OCI-LY1 (cell line): Measurements from ENCODE around the gene ACSL4.
"Not testable (repeated sequence)": the region's sequence is repeated elsewhere in the genome, so short reads cannot be mapped to it uniquely, and the experiment has no call there.

ENCODE experiments used
- H2AFZ ChIP-seq: fragments of 200-600 bp; sonication (generic), shearing (Covaris generic); 2 replicates; pipeline ENCODE4 v1.6.0; 2014; ENCODE audit warnings: antibody characterized with exemption, mild to moderate bottlenecking, low read length
- H3F3A ChIP-seq: fragments of 200-600 bp; sonication (generic), shearing (Covaris generic); 2 replicates; pipeline ENCODE4 v1.6.0; 2014; ENCODE audit warnings: mild to moderate bottlenecking, antibody characterized with exemption, low read length, moderate library complexity; ENCODE audit not compliant: insufficient read depth
- H3K27ac ChIP-seq: fragments of 200-600 bp; sonication (generic); 2 replicates; pipeline ENCODE4 v1.5.1; 2014; ENCODE audit warnings: low read length, mixed run types, mild to moderate bottlenecking, low read depth; ENCODE audit not compliant: poor library complexity, severe bottlenecking
- H3K27me3 ChIP-seq: fragments of 200-600 bp; sonication (generic); 2 replicates; pipeline ENCODE4 v1.6.0; 2014; ENCODE audit warnings: antibody characterized with exemption, mild to moderate bottlenecking, low read length, moderate library complexity; ENCODE audit not compliant: insufficient read depth
- H3K36me3 ChIP-seq: fragments of 200-600 bp; sonication (generic); 2 replicates; pipeline ENCODE4 v1.6.1; 2014; ENCODE audit warnings: mild to moderate bottlenecking, antibody characterized with exemption, low read length, moderate library complexity, mixed read lengths; ENCODE audit not compliant: insufficient read depth
- H3K4me1 ChIP-seq: fragments of 200-600 bp; sonication (generic); 2 replicates; pipeline ENCODE4 v1.5.1; 2014; ENCODE audit warnings: mild to moderate bottlenecking, low read length, moderate library complexity; ENCODE audit not compliant: insufficient read depth, severe bottlenecking
- H3K4me2 ChIP-seq: fragments of 200-600 bp; sonication (generic), shearing (Covaris generic); 2 replicates; pipeline ENCODE4 v1.6.1; 2014; ENCODE audit warnings: low read length
- H3K4me3 ChIP-seq: fragments of 200-600 bp; sonication (generic); 2 replicates; pipeline ENCODE4 v1.5.1; 2014; ENCODE audit warnings: low read length, low read depth, mild to moderate bottlenecking, mixed read lengths; ENCODE audit not compliant: poor library complexity, severe bottlenecking
- H3K79me2 ChIP-seq: fragments of 200-600 bp; shearing (Covaris generic); 2 replicates; pipeline ENCODE4 v1.6.1; 2016; ENCODE audit warnings: mixed run types, low read length, mixed read lengths; ENCODE audit not compliant: insufficient read depth
- H3K9ac ChIP-seq: fragments of 200-600 bp; sonication (generic), shearing (Covaris generic); 2 replicates; pipeline ENCODE4 v1.6.1; 2014; ENCODE audit warnings: mild to moderate bottlenecking, low read length, mixed read lengths
- H3K9me2 ChIP-seq: fragments of 200-600 bp; sonication (generic), shearing (Covaris generic); 2 replicates; pipeline ENCODE4 v1.6.1; 2014; ENCODE audit warnings: low read depth, mild to moderate bottlenecking, low read length, mixed read lengths
- H3K9me3 ChIP-seq: fragments of 200-600 bp; shearing (Covaris generic); 2 replicates; pipeline ENCODE4 v1.6.1; 2014; ENCODE audit warnings: low read length, mixed read lengths
- H4K20me1 ChIP-seq: fragments of 200-600 bp; sonication (generic), shearing (Covaris generic); 2 replicates; pipeline ENCODE4 v1.6.0; 2016; ENCODE audit warnings: mild to moderate bottlenecking, low read length; ENCODE audit not compliant: insufficient read depth
- CTCF ChIP-seq: fragments of 200-600 bp; sonication (generic), shearing (Covaris generic); IDR thresholded peaks from 2 replicates; pipeline ENCODE4 v1.5.1; 2017; ENCODE audit warnings: mild to moderate bottlenecking, antibody characterized with exemption, low read length, moderate library complexity, mixed read lengths
- EZH2 ChIP-seq: fragments of 200-600 bp; sonication (generic), shearing (Covaris generic); IDR thresholded peaks from 2 replicates; pipeline ENCODE4 v1.8.0; 2017; ENCODE audit warnings: borderline replicate concordance, mixed run types, mild to moderate bottlenecking, antibody characterized with exemption, low read length, moderate library complexity, mixed read lengths

ACSL4 gene

DNA sequence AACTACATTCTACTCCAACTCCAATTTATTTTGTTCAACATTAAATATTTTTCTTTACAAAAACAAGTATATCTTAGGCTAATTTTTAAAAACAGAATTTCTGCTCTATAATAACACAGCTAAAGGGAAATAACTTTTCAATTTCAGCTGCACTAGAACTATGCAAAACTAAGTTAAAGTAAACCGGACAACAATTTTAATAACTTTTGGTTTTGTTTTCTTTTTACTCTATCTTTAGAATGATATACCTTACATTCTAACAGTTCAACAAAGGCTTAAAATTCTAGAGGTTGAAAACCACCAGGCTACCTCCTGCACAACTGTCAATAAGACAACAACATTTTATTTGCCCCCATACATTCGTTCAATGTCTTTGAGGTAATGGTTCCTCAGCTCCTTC lies 89.4 kb downstream of the ACSL4 start:
- Histone ChIP-seq H3K4me1 (no peaks in the 10 kb centered on the region), H4K20me1 (no peaks in the 10 kb centered on the region), H3K9me2 (no peaks in the 10 kb centered on the region), H3K36me3 (no peaks in the 10 kb centered on the region; the same call in 1 of the 2 replicates), H3F3A (no peaks in the 10 kb centered on the region), H3K79me2 (no peaks in the 10 kb centered on the region), H3K4me2 (no peak overlapping the region), H2AFZ (no peak overlapping the region), H3K4me3 (no peak overlapping the region), H3K9me3 (no peaks in the 10 kb centered on the region), H3K27me3 (no peaks in the 10 kb centered on the region), H3K9ac (no peak overlapping the region), H3K27ac (no peak overlapping the region)
- no peak for TF ChIP-seq EZH2
- TF ChIP-seq CTCF: no peak

GRCh38 chrX:109638158-109638557 lies 94.9 kb downstream of the ACSL4 start:
- TF ChIP-seq EZH2: no peak
- TF ChIP-seq CTCF: no peak
- no peaks in the 10 kb centered on the region for H3K27me3 ChIP-seq
- H3K27ac ChIP-seq: no peak overlapping the region
- no peak overlapping the region for H3K9ac ChIP-seq
- no peaks in the 10 kb centered on the region for H3F3A ChIP-seq
- H3K4me2 ChIP-seq: no peak overlapping the region
- H3K79me2 ChIP-seq: no peaks in the 10 kb centered on the region
- no peaks in the 10 kb centered on the region; the same call in 1 of the 2 replicates for H3K36me3 ChIP-seq
- H2AFZ ChIP-seq: no peak overlapping the region
- H4K20me1 ChIP-seq: no peaks in the 10 kb centered on the region
- H3K4me3 ChIP-seq: no peak overlapping the region
- H3K9me3 ChIP-seq: no peaks in the 10 kb centered on the region
- no peaks in the 10 kb centered on the region for H3K9me2 ChIP-seq
- no peaks in the 10 kb centered on the region for H3K4me1 ChIP-seq

DNA sequence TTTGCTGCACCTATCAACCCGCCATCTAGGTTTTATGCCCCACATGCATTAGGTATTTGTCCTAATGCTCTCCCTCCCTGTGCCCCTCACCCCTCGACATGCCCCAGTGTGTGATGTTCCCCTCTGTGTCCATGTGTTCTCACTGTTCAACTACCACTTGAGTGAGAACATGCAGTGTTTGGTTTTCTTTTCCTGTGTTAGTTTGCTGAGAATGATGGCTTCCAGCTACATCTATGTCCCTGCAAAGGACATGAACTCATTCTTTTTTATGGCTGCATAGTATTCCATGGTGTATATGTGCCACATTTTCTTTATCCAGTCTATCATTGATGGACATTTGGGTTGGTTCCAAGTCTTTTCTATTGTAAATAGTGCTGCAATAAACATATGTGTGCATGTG lies 95.6 kb downstream of the ACSL4 start:
- H2AFZ ChIP-seq, H4K20me1 ChIP-seq, H3K9me2 ChIP-seq, H3K4me3 ChIP-seq, H3K27ac ChIP-seq, H3K79me2 ChIP-seq, H3K36me3 ChIP-seq, H3K9ac ChIP-seq, H3K9me3 ChIP-seq, H3K27me3 ChIP-seq, H3K4me2 ChIP-seq, H3K4me1 ChIP-seq, H3F3A ChIP-seq: not testable (repeated sequence)

DNA sequence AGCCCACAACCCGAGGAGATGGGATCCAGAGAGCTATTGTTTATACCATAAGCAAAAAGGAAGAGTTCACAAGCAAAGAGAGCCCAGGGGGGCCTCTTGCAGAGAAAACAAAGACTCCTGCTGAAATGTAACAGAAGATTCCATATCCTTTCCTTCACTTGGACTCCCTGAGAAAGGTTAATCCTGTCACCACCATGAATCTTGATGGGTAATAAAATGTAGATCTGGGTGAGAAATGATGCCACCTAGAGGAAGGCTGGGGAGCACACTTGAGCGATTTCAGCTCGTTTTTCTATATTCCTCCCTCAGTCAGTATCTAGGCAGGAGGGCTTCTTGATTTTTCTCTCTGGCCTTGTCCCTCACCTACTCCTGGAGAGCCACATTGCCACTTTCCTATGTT lies 97.9 kb downstream of the ACSL4 start:
- H3K9me3 ChIP-seq: no peaks in the 10 kb centered on the region
- no peaks in the 10 kb centered on the region for H3K4me1 ChIP-seq
- TF ChIP-seq EZH2 (no peak), CTCF (peak; percentile 45)
- no peak overlapping the region for H2AFZ ChIP-seq
- no peaks in the 10 kb centered on the region for H3K36me3 ChIP-seq
- no peak overlapping the region for H3K4me3 ChIP-seq
- H3K4me2 ChIP-seq: no peak overlapping the region
- H3F3A ChIP-seq: no peaks in the 10 kb centered on the region
- no peaks in the 10 kb centered on the region for H3K79me2 ChIP-seq
- H3K27me3 ChIP-seq: no peaks in the 10 kb centered on the region
- H3K9me2 ChIP-seq: no peaks in the 10 kb centered on the region
- H4K20me1 ChIP-seq: no peaks in the 10 kb centered on the region
- H3K9ac ChIP-seq: no peak overlapping the region
- H3K27ac ChIP-seq: no peak overlapping the region
